ENCODE results near the gene TMEM243. TPM values are rescaled to one million over a fixed set of nuclear protein-coding genes. Genes with fewer than 3 reads are reported as not detected.

TMEM243 gene
- total RNA-seq, 1 donor from 2014 or later: 21.8 TPM

DNA sequence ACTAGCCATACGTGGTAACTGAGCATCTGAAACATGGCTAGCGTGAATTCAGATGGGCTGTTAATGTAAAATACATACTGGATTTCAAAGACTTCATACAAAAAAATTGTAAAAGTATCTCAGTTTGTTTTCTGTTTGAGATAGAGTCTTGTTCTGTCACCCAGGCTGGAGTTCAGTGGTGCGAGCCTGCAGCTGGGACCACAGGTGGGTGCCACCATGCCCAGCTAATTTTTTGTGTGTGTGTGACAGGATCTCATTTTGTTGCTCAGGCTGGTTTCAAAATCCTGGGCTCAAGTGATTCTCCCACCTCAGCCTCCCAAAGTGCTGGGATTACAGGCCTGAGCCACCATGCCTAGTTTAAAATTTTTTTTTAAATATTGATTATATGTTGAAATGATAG, 4.5 kb downstream of the TMEM243 start:
- peaks cover 27% of the 10 kb centered on the region for H3K4me1 Mint-ChIP-seq
- no peak overlapping the region for H3K27ac Mint-ChIP-seq (ENCODE audit: unreplicated experiment)
- no peaks in the 10 kb centered on the region for H3K9me3 Mint-ChIP-seq
- H3K27me3 Mint-ChIP-seq (ENCODE audit: low read depth): no peaks in the 10 kb centered on the region
- H3K4me3 Mint-ChIP-seq: no peak overlapping the region
- peaks cover 3% of the 10 kb centered on the region for H3K36me3 Mint-ChIP-seq (ENCODE audit: low read depth)
- TF ChIP-seq, protein P1, sequence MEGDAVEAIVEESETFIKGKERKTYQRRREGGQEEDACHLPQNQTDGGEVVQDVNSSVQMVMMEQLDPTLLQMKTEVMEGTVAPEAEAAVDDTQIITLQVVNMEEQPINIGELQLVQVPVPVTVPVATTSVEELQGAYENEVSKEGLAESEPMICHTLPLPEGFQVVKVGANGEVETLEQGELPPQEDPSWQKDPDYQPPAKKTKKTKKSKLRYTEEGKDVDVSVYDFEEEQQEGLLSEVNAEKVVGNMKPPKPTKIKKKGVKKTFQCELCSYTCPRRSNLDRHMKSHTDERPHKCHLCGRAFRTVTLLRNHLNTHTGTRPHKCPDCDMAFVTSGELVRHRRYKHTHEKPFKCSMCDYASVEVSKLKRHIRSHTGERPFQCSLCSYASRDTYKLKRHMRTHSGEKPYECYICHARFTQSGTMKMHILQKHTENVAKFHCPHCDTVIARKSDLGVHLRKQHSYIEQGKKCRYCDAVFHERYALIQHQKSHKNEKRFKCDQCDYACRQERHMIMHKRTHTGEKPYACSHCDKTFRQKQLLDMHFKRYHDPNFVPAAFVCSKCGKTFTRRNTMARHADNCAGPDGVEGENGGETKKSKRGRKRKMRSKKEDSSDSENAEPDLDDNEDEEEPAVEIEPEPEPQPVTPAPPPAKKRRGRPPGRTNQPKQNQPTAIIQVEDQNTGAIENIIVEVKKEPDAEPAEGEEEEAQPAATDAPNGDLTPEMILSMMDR (conservative IDR thresholded peaks at IDR 0.05): no peak
- DNase-seq (ENCODE audit: low read depth, low spot score): no peak

DNA sequence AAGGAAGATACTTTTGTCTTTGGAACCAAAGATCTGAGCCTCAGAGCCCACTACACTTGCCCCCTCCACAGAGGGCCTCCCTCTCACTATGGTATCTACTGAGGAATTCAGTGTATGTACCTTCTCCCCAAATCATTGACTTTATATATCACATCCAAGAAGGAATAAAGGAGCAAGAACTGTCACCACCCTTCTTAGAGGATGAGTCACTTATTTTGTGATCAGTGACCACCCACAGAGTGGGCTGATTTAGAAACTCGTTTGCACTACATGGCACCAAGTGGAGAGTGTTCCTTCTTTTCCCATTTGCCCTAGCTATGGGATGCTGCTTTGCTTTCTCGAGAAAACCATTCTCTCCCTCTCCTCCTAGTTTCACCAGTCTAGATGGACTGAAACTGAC, 5.7 kb downstream of the TMEM243 start:
- Mint-ChIP-seq H3K27ac (ENCODE audit: unreplicated experiment) (no peak overlapping the region), H3K4me3 (no peak overlapping the region)
- TF ChIP-seq, protein P1 (conservative IDR thresholded peaks at IDR 0.05): no peak

DNA sequence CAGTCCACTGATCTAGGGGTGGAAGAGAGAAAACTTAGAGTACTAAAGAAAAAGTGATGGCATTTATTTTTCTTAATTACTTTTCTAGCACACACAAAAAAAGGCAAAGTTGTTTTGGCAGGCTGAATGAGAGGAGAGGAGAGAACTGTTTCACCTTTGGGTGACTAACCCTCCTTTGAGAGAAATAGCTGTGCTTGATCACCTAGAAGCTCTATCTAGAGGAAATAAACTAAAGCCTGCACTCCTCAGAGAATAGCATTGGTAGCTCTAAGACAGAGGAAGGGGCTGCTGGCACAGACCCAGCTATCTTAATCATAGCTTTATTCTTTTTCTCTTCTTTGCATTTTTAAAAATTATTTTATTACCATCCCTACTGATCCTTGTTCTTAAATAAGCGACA, 6.3 kb downstream of the TMEM243 start:
- H3K9me3 Mint-ChIP-seq: no peaks in the 10 kb centered on the region
- H3K4me1 Mint-ChIP-seq: peaks cover 21% of the 10 kb centered on the region
- DNase-seq (ENCODE audit: low read depth, low spot score): no peak
- TF ChIP-seq, protein P1 (conservative IDR thresholded peaks at IDR 0.05): no peak
- peak overlapping the region; percentile 4 for H3K4me3 Mint-ChIP-seq
- H3K36me3 Mint-ChIP-seq (ENCODE audit: low read depth): peaks cover 14% of the 10 kb centered on the region
- H3K27ac Mint-ChIP-seq (ENCODE audit: unreplicated experiment): no peak overlapping the region
- no peaks in the 10 kb centered on the region for H3K27me3 Mint-ChIP-seq (ENCODE audit: low read depth)

More for the DNA sequence above, 5.7 kb downstream of the TMEM243 start:
- DNase-seq (ENCODE audit: low read depth, low spot score): no peak
- Mint-ChIP-seq H3K36me3 (ENCODE audit: low read depth) (peaks cover 11% of the 10 kb centered on the region), H3K4me1 (peaks cover 26% of the 10 kb centered on the region), H3K9me3 (no peaks in the 10 kb centered on the region), H3K27me3 (ENCODE audit: low read depth) (no peaks in the 10 kb centered on the region)

DNA sequence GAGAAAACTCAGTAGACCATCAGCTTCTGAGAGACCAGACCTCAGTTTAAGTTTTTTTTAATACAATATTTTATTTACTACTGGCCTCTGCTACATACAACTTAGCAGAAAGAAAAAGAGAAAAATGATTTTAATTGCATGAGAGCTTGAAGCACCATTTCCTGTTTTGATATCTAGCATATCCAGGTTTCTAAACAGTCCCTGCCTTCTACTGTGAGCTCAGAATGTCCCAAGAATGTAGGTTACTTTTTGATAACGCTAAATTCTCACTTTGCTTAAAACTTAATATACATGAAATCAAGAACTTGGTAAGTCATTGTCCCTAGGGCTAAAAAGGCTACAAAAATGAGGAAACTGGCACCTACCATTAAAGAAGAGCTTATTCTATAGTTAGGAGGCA, 7.0 kb downstream of the TMEM243 start:
- TF ChIP-seq, protein P1 (conservative IDR thresholded peaks at IDR 0.05): no peak
- no peaks in the 10 kb centered on the region for H3K27me3 Mint-ChIP-seq (ENCODE audit: low read depth)
- no peak overlapping the region for H3K27ac Mint-ChIP-seq (ENCODE audit: unreplicated experiment)
- no peak for DNase-seq (ENCODE audit: low read depth, low spot score)
- no peak overlapping the region for H3K4me3 Mint-ChIP-seq
- H3K4me1 Mint-ChIP-seq: peaks cover 15% of the 10 kb centered on the region
- H3K9me3 Mint-ChIP-seq: peaks cover 5% of the 10 kb centered on the region
- H3K36me3 Mint-ChIP-seq (ENCODE audit: low read depth): peaks cover 21% of the 10 kb centered on the region

DNA sequence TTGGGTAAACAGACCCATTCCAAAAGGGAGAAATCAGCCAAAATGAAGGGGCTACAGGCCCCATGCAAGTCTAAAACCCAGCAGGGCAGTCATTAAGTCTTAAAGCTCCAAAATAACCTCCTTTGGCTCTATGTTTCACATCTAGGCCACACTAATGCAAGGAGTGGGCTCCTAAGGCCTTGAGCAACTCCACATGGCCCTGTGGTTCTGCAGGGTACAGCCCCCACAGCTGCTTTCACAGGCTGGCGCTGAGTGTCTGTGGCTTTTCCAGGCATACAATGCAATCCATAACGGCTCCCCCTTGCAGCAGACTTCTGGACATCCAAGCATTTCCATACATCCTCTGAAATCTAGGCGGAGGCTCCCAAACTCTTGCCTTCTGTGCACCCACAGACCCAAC, 9.0 kb downstream of the TMEM243 start:
- H3K27me3 Mint-ChIP-seq (ENCODE audit: low read depth): no peaks in the 10 kb centered on the region
- DNase-seq (ENCODE audit: low read depth, low spot score): no peak
- peaks cover 5% of the 10 kb centered on the region for H3K4me1 Mint-ChIP-seq
- H3K9me3 Mint-ChIP-seq: peaks cover 13% of the 10 kb centered on the region
- H3K27ac Mint-ChIP-seq (ENCODE audit: unreplicated experiment): no peak overlapping the region
- peaks cover 34% of the 10 kb centered on the region for H3K36me3 Mint-ChIP-seq (ENCODE audit: low read depth)
- no peak overlapping the region for H3K4me3 Mint-ChIP-seq
- TF ChIP-seq, protein P1 (conservative IDR thresholded peaks at IDR 0.05): no peak
